Endothelial cell of umbilical vein (primary cell): ENCODE data around the gene C2CD5. TPM values are rescaled to one million over a fixed set of nuclear protein-coding genes. Genes with fewer than 3 reads are reported as not detected.

ENCODE experiments used
- BruUV-seq: library from RNA; stranded (reverse); fragments of 400-500 nt; replicated peaks from 2 replicates; lab custom pipeline; 2021; lab: Mats Ljungman, UMichigan
- CTCF ChIA-PET: fragments of 300-600, 350-600 bp; sonication (Branson Sonifier 250); formaldehyde crosslinking; loops from one replicate; lab custom pipeline; 2021; ENCODE audit warnings: antibody characterized with exemption, inconsistent platforms; lab: Charles Lee
- POLR2A ChIA-PET: fragments of 300-600, 350-600 bp; sonication (Branson Sonifier 250); formaldehyde crosslinking; loops from one replicate; lab custom pipeline; 2021; ENCODE audit warnings: antibody characterized with exemption, inconsistent platforms; lab: Charles Lee
- DNase-seq: peaks from one replicate; pipeline ENCODE4 v3.0.0-alpha.2; 2011; ENCODE audit warnings: low read depth, low spot score
- FAIRE-seq: peaks from 2 replicates; lab custom pipeline; 2011; peaks lifted over from hg19 to GRCh38; lab: Jason Lieb, UNC
- H2AFZ ChIP-seq: 2 replicates; pipeline ENCODE4 v1.6.0; 2012; ENCODE audit warnings: low read depth, low read length, control low read depth, inconsistent platforms
- H3K27ac ChIP-seq: 2 replicates; pipeline ENCODE4 v1.5.1; 2011; ENCODE audit warnings: low read depth, mild to moderate bottlenecking, control low read depth, low read length, moderate library complexity; ENCODE audit not compliant: insufficient read depth
- H3K27me3 ChIP-seq, 2 experiments: 2 replicates each; pipeline versions ENCODE4 v1.6.0 to v1.6.1; 2011; ENCODE audit warnings: low read length in 2 of 2, mixed read lengths in 1 of 2; ENCODE audit not compliant: control insufficient read depth in 2 of 2, insufficient read depth in 2 of 2
- H3K36me3 ChIP-seq, 2 experiments: 2 replicates in 1 of 2; 3 replicates in 1 of 2; pipeline ENCODE4 v1.5.1; 2011; ENCODE audit warnings: low read length in 2 of 2, mild to moderate bottlenecking in 1 of 2, moderate library complexity in 1 of 2; ENCODE audit not compliant: control insufficient read depth in 2 of 2, insufficient read depth in 2 of 2; ENCODE audit errors: extremely low read depth in 1 of 2
- H3K4me1 ChIP-seq: 3 replicates; pipeline ENCODE4 v1.5.1; 2011; ENCODE audit warnings: mild to moderate bottlenecking, low read length; ENCODE audit not compliant: control insufficient read depth, insufficient read depth; ENCODE audit errors: extremely low read depth
- H3K4me2 ChIP-seq: 2 replicates; pipeline ENCODE4 v1.6.1; 2011; ENCODE audit warnings: low read length, control low read depth, mixed read lengths; ENCODE audit not compliant: insufficient read depth
- H3K4me3 ChIP-seq, 3 experiments: fragments of 200-600 bp in 1 of 3; sonication (generic), shearing (Covaris generic) in 1 of 3; replicated peaks in 1 of 3; 2 replicates each; pipeline ENCODE4 v1.5.1; 2011 to 2016; ENCODE audit warnings: control low read depth in 3 of 3, low read length in 3 of 3, mild to moderate bottlenecking in 2 of 3, inconsistent platforms in 1 of 3, low read depth in 1 of 3, moderate library complexity in 1 of 3; ENCODE audit not compliant: insufficient read depth in 1 of 3
- H3K79me2 ChIP-seq: 2 replicates; pipeline ENCODE4 v1.6.0; 2012; ENCODE audit warnings: low read length, inconsistent platforms; ENCODE audit not compliant: control insufficient read depth, insufficient read depth
- H3K9ac ChIP-seq: replicated peaks from 2 replicates; pipeline ENCODE3; 2011; ENCODE audit warnings: low read length, control low read depth; ENCODE audit not compliant: insufficient read depth; ENCODE audit errors: extremely low read depth
- H3K9me1 ChIP-seq: replicated peaks from 3 replicates; pipeline ENCODE4 v1.6.0; 2011; ENCODE audit warnings: mild to moderate bottlenecking, low read length; ENCODE audit not compliant: control insufficient read depth, insufficient read depth; ENCODE audit errors: extremely low read depth
- H3K9me3 ChIP-seq: replicated peaks from 2 replicates; pipeline ENCODE4 v1.5.1; 2012; ENCODE audit warnings: low read length, inconsistent platforms; ENCODE audit not compliant: control insufficient read depth, insufficient read depth
- H4K20me1 ChIP-seq: replicated peaks from 2 replicates; pipeline ENCODE3; 2011; ENCODE audit warnings: mild to moderate bottlenecking, low read length; ENCODE audit not compliant: control insufficient read depth, insufficient read depth; ENCODE audit errors: extremely low read depth
- CTCF ChIP-seq, 2 donors: IDR thresholded peaks; 1 replicate in 1 of 2; 2 replicates in 1 of 2; pipeline ENCODE4 v1.5.1; 2011; ENCODE audit warnings: low read length in 2 of 2, mild to moderate bottlenecking in 2 of 2, moderate library complexity in 2 of 2, control low read depth in 1 of 2, inconsistent platforms in 1 of 2, low read depth in 1 of 2; ENCODE audit not compliant: insufficient read depth in 1 of 2; ENCODE audit errors: extremely low read depth in 1 of 2
- JUN ChIP-seq: IDR thresholded peaks from 2 replicates; pipeline ENCODE4 v1.6.1; 2011; ENCODE audit warnings: borderline replicate concordance, low read depth; ENCODE audit not compliant: insufficient read length, insufficient read depth
- dilution Hi-C: fragments of 300-500 bp; cut with MboI; formaldehyde crosslinking; loops from one replicate; pipeline ENCODE4 v1.15.0; 2019; ENCODE audit warnings: low sequenced_read_pairs; ENCODE audit not compliant: extremely low pct_ligation_motif_present
- intact Hi-C: fragments of 100-400 bp; cut with micrococcal nuclease; formaldehyde crosslinking; loops from one replicate; pipeline ENCODE4 v1.10.0; 2022
- polyA plus RNA-seq, 4 experiments: library from polyadenylated mRNA; depleted of rRNA in 3 of 4; stranded (reverse) in 3 of 4; unstranded in 1 of 4; fragments of >200 nt; gene quantifications; 2 replicates each; pipeline versions ENCODE4 v1.2.1 to v1.2.3, GENCODE V29; 2011 to 2012; ENCODE audit warnings: missing spikeins in 1 of 4
- total RNA-seq: library from RNA; stranded (reverse); gene quantifications from 2 replicates; pipeline ENCODE4 v1.2.3, GENCODE V29; 2021

C2CD5 gene
- total and polyA plus RNA-seq, 2 donors (not counting 3 experiments of a cell fraction or from before 2014, with no cell fraction given), result 12.9 to 32.9 TPM

GRCh38 chr12:22529281-22530060 is 14.9 kb downstream of the C2CD5 start:
- no peaks in the 10 kb centered on the region for H3K27me3 ChIP-seq
- POLR2A ChIA-PET, result interaction anchor here (1.3 kb wide), 1 partner anchor 15 kb away, joined by 3 read pairs; the partner anchor contains the start of gene C2CD5
- CTCF ChIA-PET, result interaction anchor here (0.6 to 2.4 kb wide), 32 partner anchors 10 to 1186 kb away, joined by 3 to 27 read pairs (median 5); partner anchors contain the start of gene C2CD5
- no peaks in the 10 kb centered on the region for H3K79me2 ChIP-seq
- H3K9me1 ChIP-seq, result no peaks in the 10 kb centered on the region
- dilution Hi-C loops, result no loop called here
- H3K27ac ChIP-seq, result peak overlapping the region; percentile 75
- intact Hi-C loops, result loop anchor here (2.0 to 10.0 kb wide), 2 partner anchors 95 to 875 kb away; partner anchors contain the start of genes ETNK1 and LDHB
- H4K20me1 ChIP-seq, result no peaks in the 10 kb centered on the region
- no peaks in the 10 kb centered on the region for H3K9me3 ChIP-seq
- no peak overlapping the region for H2AFZ ChIP-seq
- FAIRE-seq (no peak), DNase-seq (peak; percentile 36)
- peaks cover 43% of the 10 kb centered on the region for H3K4me1 ChIP-seq
- TF ChIP-seq CTCF (IDR thresholded peaks at IDR 0.05; ENCODE audit: extremely low read depth in 1 of 2, insufficient read depth in 1 of 2, low read depth in 1 of 2, low read length in 2 of 2) (peak in 1 of 2 donors; percentile 15), JUN (no peak)
- H3K4me2 ChIP-seq, result no peak overlapping the region
- H3K36me3 ChIP-seq, result peaks cover 0 to 10% of the 10 kb centered on the region in 2 experiments
- no peak overlapping the region for H3K4me3 ChIP-seq
- BruUV-seq, result no TSS peak
- H3K9ac ChIP-seq, result no peak overlapping the region
